Measurements from ENCODE around the gene GJD2. TPM values are rescaled to one million over a fixed set of nuclear protein-coding genes. Genes with fewer than 3 reads are reported as not detected.

Gene GJD2
- total and polyA plus RNA-seq, 2 of the 13 experiments (the other 11 are each of a cell fraction or from before 2014, with no cell fraction given): not detected

DNA sequence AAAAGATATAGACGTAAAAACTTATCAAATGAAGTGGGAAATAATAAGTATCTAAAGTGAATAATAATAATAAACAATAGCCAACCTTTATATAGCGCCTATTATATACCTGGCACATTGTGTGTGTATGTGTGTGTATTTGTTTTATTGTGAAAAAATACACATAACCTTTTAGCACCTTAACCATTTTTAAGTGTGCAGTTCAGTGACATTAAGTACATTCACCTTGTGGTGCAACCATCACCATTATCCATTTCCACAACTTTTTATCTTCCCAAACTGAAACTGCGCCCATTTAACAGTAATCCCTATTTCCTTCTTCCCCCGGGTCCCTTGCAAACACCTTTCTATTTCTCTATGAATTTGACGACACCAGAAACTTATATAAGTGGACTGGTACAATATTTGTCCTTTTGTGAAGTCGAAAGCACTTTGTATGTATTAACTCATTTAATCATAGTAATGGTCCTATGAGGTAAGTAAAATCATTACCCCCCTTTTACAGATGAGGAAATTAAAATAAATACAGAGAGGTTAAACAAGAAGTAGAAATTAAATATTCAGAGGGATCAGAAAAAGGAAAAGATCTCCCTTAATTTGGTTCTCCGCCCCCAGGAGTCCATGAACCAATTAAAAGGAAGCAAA lies 33.5 kb downstream of the GJD2 start:
- no peak for ATAC-seq
- peak overlapping the region; percentile 42; the same call in 1 of the 2 replicates for H3K4me2 ChIP-seq (ENCODE audit: low read depth, low read length)
- no peaks in the 10 kb centered on the region for H3K79me2 ChIP-seq (ENCODE audit: insufficient read depth, low read length)
- in situ Hi-C loops (cut with HindIII; ENCODE audit: extremely low pct_ligation_motif_present, low pct_unique_long_range_greater_than_20kb): no loop called here
- H4K20me1 ChIP-seq (ENCODE audit: insufficient read depth, low read length): no peaks in the 10 kb centered on the region
- peaks cover 0 to 8% of the 10 kb centered on the region in 2 experiments; a peak in 2 of 5 replicates for H3K27me3 ChIP-seq (ENCODE audit: control insufficient read depth in 1 of 2, insufficient read depth in 2 of 2, low read length in 2 of 2)
- CTCF ChIA-PET (ENCODE audit: low intra/inter-chr PET ratio, low total read pairs): no interaction called here
- TF ChIP-seq PHB2 (IDR thresholded peaks at IDR 0.05; ENCODE audit: partially characterized antibody): no peak
- TF ChIP-seq, protein P1, sequence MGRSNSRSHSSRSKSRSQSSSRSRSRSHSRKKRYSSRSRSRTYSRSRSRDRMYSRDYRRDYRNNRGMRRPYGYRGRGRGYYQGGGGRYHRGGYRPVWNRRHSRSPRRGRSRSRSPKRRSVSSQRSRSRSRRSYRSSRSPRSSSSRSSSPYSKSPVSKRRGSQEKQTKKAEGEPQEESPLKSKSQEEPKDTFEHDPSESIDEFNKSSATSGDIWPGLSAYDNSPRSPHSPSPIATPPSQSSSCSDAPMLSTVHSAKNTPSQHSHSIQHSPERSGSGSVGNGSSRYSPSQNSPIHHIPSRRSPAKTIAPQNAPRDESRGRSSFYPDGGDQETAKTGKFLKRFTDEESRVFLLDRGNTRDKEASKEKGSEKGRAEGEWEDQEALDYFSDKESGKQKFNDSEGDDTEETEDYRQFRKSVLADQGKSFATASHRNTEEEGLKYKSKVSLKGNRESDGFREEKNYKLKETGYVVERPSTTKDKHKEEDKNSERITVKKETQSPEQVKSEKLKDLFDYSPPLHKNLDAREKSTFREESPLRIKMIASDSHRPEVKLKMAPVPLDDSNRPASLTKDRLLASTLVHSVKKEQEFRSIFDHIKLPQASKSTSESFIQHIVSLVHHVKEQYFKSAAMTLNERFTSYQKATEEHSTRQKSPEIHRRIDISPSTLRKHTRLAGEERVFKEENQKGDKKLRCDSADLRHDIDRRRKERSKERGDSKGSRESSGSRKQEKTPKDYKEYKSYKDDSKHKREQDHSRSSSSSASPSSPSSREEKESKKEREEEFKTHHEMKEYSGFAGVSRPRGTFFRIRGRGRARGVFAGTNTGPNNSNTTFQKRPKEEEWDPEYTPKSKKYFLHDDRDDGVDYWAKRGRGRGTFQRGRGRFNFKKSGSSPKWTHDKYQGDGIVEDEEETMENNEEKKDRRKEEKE (IDR thresholded peaks at IDR 0.05): no peak
- TF ChIP-seq, protein P2, sequence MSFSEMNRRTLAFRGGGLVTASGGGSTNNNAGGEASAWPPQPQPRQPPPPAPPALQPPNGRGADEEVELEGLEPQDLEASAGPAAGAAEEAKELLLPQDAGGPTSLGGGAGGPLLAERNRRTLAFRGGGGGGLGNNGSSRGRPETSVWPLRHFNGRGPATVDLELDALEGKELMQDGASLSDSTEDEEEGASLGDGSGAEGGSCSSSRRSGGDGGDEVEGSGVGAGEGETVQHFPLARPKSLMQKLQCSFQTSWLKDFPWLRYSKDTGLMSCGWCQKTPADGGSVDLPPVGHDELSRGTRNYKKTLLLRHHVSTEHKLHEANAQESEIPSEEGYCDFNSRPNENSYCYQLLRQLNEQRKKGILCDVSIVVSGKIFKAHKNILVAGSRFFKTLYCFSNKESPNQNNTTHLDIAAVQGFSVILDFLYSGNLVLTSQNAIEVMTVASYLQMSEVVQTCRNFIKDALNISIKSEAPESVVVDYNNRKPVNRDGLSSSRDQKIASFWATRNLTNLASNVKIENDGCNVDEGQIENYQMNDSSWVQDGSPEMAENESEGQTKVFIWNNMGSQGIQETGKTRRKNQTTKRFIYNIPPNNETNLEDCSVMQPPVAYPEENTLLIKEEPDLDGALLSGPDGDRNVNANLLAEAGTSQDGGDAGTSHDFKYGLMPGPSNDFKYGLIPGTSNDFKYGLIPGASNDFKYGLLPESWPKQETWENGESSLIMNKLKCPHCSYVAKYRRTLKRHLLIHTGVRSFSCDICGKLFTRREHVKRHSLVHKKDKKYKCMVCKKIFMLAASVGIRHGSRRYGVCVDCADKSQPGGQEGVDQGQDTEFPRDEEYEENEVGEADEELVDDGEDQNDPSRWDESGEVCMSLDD (CRISPR knock-in tag; IDR thresholded peaks at IDR 0.05; ENCODE audit: borderline replicate concordance): no peak
- TF ChIP-seq ZNF501 (CRISPR knock-in tag; IDR thresholded peaks at IDR 0.05): no peak
- no peak for TF ChIP-seq TP53 (CRISPR knock-in tag; conservative IDR thresholded peaks at IDR 0.05)
- TF ChIP-seq FOXP1 (IDR thresholded peaks at IDR 0.05): no peak
- no peak for TF ChIP-seq FOXP1 (CRISPR knock-in tag; IDR thresholded peaks at IDR 0.05)
- no peak for TF ChIP-seq PHF8 (CRISPR knock-in tag; IDR thresholded peaks at IDR 0.05)
- H3K36me3 ChIP-seq (replicated peaks in 1 of 2; ENCODE audit: control insufficient read depth in 1 of 2, insufficient read depth in 2 of 2, low read length in 2 of 2): no peaks in the 10 kb centered on the region
- H3K27ac ChIP-seq (ENCODE audit: extremely low read length, insufficient read depth, low read length): no peak overlapping the region
- no peak overlapping the region for H3K9ac ChIP-seq (ENCODE audit: insufficient read depth, low read depth, low read length)
- no peak overlapping the region for H3K4me3 ChIP-seq (replicated peaks in 1 of 3; ENCODE audit: insufficient read depth in 1 of 3, low read depth in 2 of 3, low read length in 3 of 3)
- POLR2A ChIA-PET: no interaction called here
- H3K4me1 ChIP-seq (ENCODE audit: insufficient read depth, low read length): peaks cover 14% of the 10 kb centered on the region; the same call in 1 of the 2 replicates
- 40% methylated on average over 7 of the region's 7 CpGs for WGBS (ENCODE audit: low lambda C conversion rate)
- no peak for FAIRE-seq
- no peak overlapping the region for H2AFZ ChIP-seq (ENCODE audit: low read length)
- no peak for DNase-seq (ENCODE audit: low spot score)
- intact Hi-C loops (cut with micrococcal nuclease; ENCODE audit: unreplicated experiment): no loop called here
- no peaks in the 10 kb centered on the region for H3K9me3 ChIP-seq (ENCODE audit: low read length)
- no TSS peak for BruUV-seq (replicated peaks)
